ENCODE measurements around the gene C17orf113.
"Not testable (repeated sequence)": the region's sequence is repeated elsewhere in the genome, so short reads cannot be mapped to it uniquely, and the experiment has no call there.

The C17orf113 gene

GRCh38 chr17:42012363-42012762 lies 38.0 kb downstream of the C17orf113 start:
- DNase-seq, result not testable (repeated sequence)

- DNase-seq, result no peak
Measured at GRCh38 chr17:42010898-42011516, 39.4 kb downstream of the C17orf113 start.

GRCh38 chr17:42010266-42010680 lies 40.1 kb downstream of the C17orf113 start:
- not testable (repeated sequence) for DNase-seq

GRCh38 chr17:42009170-42009569 lies 41.2 kb downstream of the C17orf113 start:
- no peak for DNase-seq

GRCh38 chr17:42005166-42005565 lies 45.2 kb downstream of the C17orf113 start:
- DNase-seq, result no peak

DNA sequence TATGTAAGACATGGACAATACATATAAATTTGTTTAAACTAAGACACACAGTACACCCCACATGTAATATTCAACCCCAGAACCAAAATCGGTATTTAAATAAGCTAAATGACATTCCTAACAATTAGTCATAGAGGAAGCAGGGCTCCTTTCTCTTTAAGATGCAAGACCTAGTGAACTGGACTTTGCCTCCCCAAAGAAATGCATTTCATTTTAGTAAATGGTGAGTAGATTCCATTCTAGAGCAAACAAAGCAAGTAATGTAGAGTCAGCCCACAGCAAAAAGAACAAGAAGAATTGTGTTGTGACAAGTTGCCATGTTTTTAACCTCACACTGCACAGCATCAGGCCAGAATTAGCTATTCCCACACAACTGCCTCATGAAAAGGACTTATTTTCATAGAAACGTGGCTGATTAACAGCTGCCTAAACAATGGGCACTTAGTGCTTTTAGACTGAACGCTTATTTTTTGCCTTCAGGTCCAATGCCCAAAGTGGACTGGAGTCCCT lies 47.6 kb downstream of the C17orf113 start:
- peak; percentile 15 for DNase-seq

GRCh38 chr17:42002175-42002791 lies 48.1 kb downstream of the C17orf113 start:
- DNase-seq, result no peak

DNA sequence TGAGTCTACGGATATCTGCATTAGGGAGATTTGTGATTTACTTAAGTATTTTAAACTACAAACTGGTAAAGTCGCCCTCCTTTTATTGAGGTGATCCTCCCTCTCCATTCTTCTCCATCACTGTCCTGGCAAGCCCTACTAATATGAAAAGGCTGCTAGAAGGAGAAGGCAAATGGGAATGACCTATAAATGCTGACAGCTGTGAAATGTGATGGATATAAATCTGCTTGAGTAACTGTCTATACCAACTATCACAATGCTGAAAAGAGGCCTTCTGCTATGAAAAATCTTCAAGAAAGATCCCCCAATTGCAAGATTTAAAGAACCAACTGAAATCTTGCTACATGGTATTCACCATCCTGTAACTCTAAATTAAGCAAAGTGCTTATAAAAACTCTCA lies 48.7 kb downstream of the C17orf113 start:
- no peak for DNase-seq

GRCh38 chr17:42000413-42001133 lies 49.8 kb downstream of the C17orf113 start:
- no peak for DNase-seq

GRCh38 chr17:41998497-41998896 lies 51.9 kb downstream of the C17orf113 start:
- no peak for DNase-seq

- DNase-seq, result no peak
Measured at GRCh38 chr17:41996855-41997164, 53.6 kb downstream of the C17orf113 start.

DNA sequence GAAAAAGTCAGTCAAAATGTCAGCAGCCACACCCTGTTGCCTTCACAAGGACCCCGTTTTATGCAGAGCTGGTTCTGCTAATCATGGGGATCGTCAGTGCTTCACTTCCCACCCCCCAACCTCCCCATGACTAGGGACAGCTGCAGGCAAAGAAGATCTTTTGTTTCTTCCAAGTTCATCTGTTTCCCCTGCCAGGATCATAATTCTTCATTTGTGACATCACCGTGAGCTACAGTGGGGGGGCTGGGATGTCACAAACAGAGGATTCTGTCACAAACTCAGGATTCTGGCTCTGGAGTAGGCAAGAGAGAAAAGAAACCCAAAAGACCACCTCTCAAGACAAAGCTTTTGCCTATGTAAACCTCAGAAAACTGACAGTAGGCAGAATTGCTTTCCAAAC lies 57.8 kb downstream of the C17orf113 start:
- DNase-seq, result no peak

- DNase-seq, result no peak
Measured at GRCh38 chr17:41989702-41990419, 60.5 kb downstream of the C17orf113 start.

DNA sequence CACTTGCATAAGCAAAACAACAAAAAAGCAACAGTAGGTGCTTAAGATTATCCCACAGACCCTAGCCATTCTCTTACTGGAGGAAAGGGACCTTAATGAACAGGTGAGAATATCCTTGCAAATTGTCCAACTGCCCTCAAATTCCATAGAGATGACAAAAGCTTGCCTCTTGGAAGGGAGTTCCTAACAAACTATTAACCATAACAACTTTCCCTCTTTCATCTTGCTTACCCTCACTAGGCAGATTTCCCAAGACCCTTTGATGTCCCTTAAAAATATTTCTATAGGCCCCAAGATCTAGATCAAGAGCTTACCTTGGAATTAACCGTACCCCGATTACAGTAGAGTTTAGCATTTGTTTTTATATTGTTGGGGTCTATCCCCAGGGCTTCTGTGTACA lies 62.0 kb downstream of the C17orf113 start:
- no peak for DNase-seq

Data from kidney glomerular epithelial cell (primary cell).